K562 (cell line): Measurements from ENCODE around the gene MYL6B. TPM values are rescaled to one million over a fixed set of nuclear protein-coding genes. Genes with fewer than 3 reads are reported as not detected.
A peak's percentile ranks its signal among the peaks of the same experiment; 100 is the strongest.

Experiments used
- CBX3 ChIP-seq, 2 experiments: IDR thresholded peaks; 1 replicate in 1 of 2; 2 replicates in 1 of 2; pipeline ENCODE4 v1.6.1; 2012; ENCODE audit warnings: inconsistent platforms in 2 of 2, low read length in 2 of 2, borderline replicate concordance in 1 of 2, control low read depth in 1 of 2
- CREM ChIP-seq: IDR thresholded peaks from 2 replicates; pipeline ENCODE4 v1.6.1; 2014; ENCODE audit warnings: antibody characterized with exemption, low read depth
- DACH1 ChIP-seq: fragments of 450-650 bp; IDR thresholded peaks from 2 replicates; pipeline ENCODE4 v1.6.1; 2018; ENCODE audit not compliant: partially characterized antibody
- ELF4 ChIP-seq: fragments of 450-650 bp; formaldehyde crosslinking; IDR thresholded peaks from 2 replicates; pipeline ENCODE4 v1.4.0; 2022; ENCODE audit warnings: missing genetic modification characterization
- ERF ChIP-seq: fragments of 450-650 bp; formaldehyde crosslinking; IDR thresholded peaks from 2 replicates; pipeline ENCODE4 v1.4.0; 2020; ENCODE audit warnings: mild to moderate bottlenecking, mixed read lengths
- GABPA ChIP-seq: fragments of 200-800 bp; sonication (Bioruptor generic); conservative IDR thresholded peaks from 2 replicates; pipeline ENCODE4 v1.6.1; 2016; ENCODE audit warnings: low read depth, missing genetic modification characterization, missing compliant biosample characterization
- GATA2 ChIP-seq: sonication (generic); formaldehyde crosslinking; IDR thresholded peaks from 2 replicates; pipeline ENCODE4 v1.4.0; 2020; ENCODE audit warnings: mild to moderate bottlenecking, missing genetic modification reagents
- NCOR1 ChIP-seq: fragments of 450-650 bp; IDR thresholded peaks from 2 replicates; pipeline ENCODE4 v1.6.1; 2016; ENCODE audit warnings: mild to moderate bottlenecking, moderate library complexity
- NELFE ChIP-seq: IDR thresholded peaks from 2 replicates; pipeline ENCODE4 v1.6.1; 2011; ENCODE audit warnings: mild to moderate bottlenecking; ENCODE audit not compliant: insufficient read depth, insufficient read length
- NR1H2 ChIP-seq: sonication (generic); formaldehyde crosslinking; IDR thresholded peaks from 2 replicates; pipeline ENCODE4 v1.4.0; 2020; ENCODE audit warnings: mild to moderate bottlenecking, missing genetic modification reagents
- NRF1 ChIP-seq, 2 experiments: fragments of 450-650 bp; IDR thresholded peaks in 1 of 2; conservative IDR thresholded peaks in 1 of 2; 2 replicates each; pipeline ENCODE4 v1.6.1; 2014; ENCODE audit warnings: mild to moderate bottlenecking in 2 of 2
- POLR2AphosphoS2 ChIP-seq: IDR thresholded peaks from 2 replicates; pipeline ENCODE4 v1.6.1; 2012; ENCODE audit warnings: low read length, improper control_type of control experiment
- PTRF ChIP-seq: fragments of 450-650 bp; IDR thresholded peaks from 2 replicates; pipeline ENCODE4 v1.6.1; 2016; ENCODE audit warnings: mild to moderate bottlenecking, missing genetic modification characterization, missing compliant biosample characterization
- SIRT6 ChIP-seq: IDR thresholded peaks from one replicate; pipeline ENCODE4 v1.6.1; 2012; ENCODE audit warnings: low read depth, mild to moderate bottlenecking, control low read depth, inconsistent platforms, low read length, moderate library complexity
- SRSF7 ChIP-seq: fragments of 200-400 bp; formaldehyde crosslinking; optimal IDR thresholded peaks from 2 replicates; pipeline ENCODE3; 2017; ENCODE audit warnings: mild to moderate bottlenecking, low read depth, low read length
- ZC3H8 ChIP-seq: fragments of 450-650 bp; IDR thresholded peaks from 2 replicates; pipeline ENCODE4 v1.6.1; 2017
- ZKSCAN1 ChIP-seq: fragments of 150-350 bp; IDR thresholded peaks from 2 replicates; pipeline ENCODE4 v1.6.1; 2016; ENCODE audit warnings: low read depth, low read length
- ZSCAN32 ChIP-seq: fragments of 450-650 bp; formaldehyde crosslinking; IDR thresholded peaks from 2 replicates; pipeline ENCODE4 v1.4.0; 2020; ENCODE audit warnings: mild to moderate bottlenecking, moderate library complexity
- polyA plus RNA-seq, 8 experiments: library from polyadenylated mRNA; depleted of rRNA in 4 of 8; stranded (reverse) in 5 of 8; unstranded in 3 of 8; fragments of >200 nt; fragmentation: Nextera tagmentation in 2 of 8; fragmentation: Illumina TruSeq in 1 of 8; extraction: Ambion mirVana in 2 of 8; extraction: Trizol in 1 of 8; gene quantifications; 2 replicates each; pipeline versions ENCODE4 v1.2.1 to v1.2.3, GENCODE V29; 2011 to 2014; ENCODE audit warnings: inconsistent platforms in 1 of 8, missing spikeins in 1 of 8
- total RNA-seq, 7 experiments: library from RNA; depleted of rRNA in 6 of 7; stranded (reverse); fragments of >200 nt in 6 of 7; fragmentation: Illumina TruSeq in 2 of 7; extraction: Trizol in 2 of 7; gene quantifications; 2 replicates each; pipeline versions ENCODE4 v1.2.1 to v1.2.3, GENCODE V29; 2011 to 2021; ENCODE audit warnings: low replicate concordance in 1 of 7
- TF ChIP-seq, protein P1 (sequence below): fragments of 250-450 bp; sonication (Bioruptor Pico); IDR thresholded peaks from 2 replicates; pipeline ENCODE4 v1.5.0; 2021; ENCODE audit warnings: mild to moderate bottlenecking, borderline replicate concordance
- TF ChIP-seq, protein P2 (sequence below): fragments of 250-450 bp; sonication (Bioruptor Pico); IDR thresholded peaks from 2 replicates; pipeline ENCODE4 v1.5.0; 2020; ENCODE audit warnings: mild to moderate bottlenecking, borderline replicate concordance
- TF ChIP-seq, protein P3 (sequence below): fragments of 200-400 bp; formaldehyde crosslinking; IDR thresholded peaks from 2 replicates; pipeline ENCODE4 v1.6.1; 2017; ENCODE audit warnings: mild to moderate bottlenecking, low read depth, low read length, moderate library complexity
- TF ChIP-seq, protein P4 (sequence below): sonication (generic); formaldehyde crosslinking; IDR thresholded peaks from 2 replicates; pipeline ENCODE4 v1.8.0; 2022; ENCODE audit warnings: mild to moderate bottlenecking, low read depth, missing genetic modification reagents

Gene MYL6B
- total and polyA plus RNA-seq, 9 of the 15 experiments (the other 6 are each of a cell fraction or from before 2014, with no cell fraction given) = 42.8 to 77.3 (median 68.6) TPM

DNA sequence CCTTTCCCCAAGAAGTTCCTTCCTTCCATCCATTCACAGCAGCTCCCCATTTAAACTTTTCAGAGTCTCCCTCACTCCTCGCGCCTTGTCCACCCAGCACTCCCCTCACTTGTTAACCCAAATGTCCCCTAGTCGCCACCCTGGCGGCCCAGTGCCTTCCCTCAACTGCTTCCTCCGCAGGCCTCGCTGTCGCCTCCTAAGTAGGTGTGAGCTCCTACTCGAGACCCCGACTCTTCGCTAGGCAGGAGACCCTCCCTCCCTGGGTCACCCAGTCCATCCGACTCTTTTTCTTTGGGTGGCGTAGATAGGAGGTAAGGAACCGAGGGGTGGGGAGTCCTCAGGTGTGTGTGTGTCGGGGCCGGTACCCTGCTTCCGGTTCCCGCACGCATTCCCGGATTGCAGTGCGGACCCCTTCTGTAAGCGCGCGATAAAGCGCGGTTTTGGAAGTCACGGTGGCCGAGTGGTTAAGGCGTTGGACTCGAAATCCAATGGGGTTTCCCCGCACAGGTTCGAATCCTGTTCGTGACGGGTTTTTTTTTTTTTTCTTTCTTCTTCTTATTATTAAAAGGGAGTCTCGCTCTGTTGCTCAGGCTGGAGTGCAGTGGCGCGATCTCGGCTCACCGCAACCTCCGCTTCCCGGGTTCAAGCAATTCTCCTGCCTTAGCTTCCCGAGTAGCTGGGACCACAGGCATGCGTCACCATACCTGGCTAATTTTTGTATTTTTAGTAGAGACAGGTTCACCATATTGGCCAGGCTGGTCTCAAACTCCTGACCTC, 37.7 kb downstream of the MYL6B start (continued):
- TF ChIP-seq, protein P1, sequence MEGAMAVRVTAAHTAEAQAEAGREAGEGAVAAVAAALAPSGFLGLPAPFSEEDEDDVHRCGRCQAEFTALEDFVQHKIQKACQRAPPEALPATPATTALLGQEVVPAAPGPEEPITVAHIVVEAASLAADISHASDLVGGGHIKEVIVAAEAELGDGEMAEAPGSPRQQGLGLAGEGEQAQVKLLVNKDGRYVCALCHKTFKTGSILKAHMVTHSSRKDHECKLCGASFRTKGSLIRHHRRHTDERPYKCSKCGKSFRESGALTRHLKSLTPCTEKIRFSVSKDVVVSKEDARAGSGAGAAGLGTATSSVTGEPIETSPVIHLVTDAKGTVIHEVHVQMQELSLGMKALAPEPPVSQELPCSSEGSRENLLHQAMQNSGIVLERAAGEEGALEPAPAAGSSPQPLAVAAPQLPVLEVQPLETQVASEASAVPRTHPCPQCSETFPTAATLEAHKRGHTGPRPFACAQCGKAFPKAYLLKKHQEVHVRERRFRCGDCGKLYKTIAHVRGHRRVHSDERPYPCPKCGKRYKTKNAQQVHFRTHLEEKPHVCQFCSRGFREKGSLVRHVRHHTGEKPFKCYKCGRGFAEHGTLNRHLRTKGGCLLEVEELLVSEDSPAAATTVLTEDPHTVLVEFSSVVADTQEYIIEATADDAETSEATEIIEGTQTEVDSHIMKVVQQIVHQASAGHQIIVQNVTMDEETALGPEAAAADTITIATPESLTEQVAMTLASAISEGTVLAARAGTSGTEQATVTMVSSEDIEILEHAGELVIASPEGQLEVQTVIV (CRISPR knock-in tag) = no peak
- TF ChIP-seq CBX3 (IDR thresholded peaks at IDR 0.05; ENCODE audit: borderline replicate concordance in 1 of 2, low read length in 2 of 2) (no peak; a peak in 1 of 3 replicates), ZSCAN32 (CRISPR knock-in tag) (no peak), PTRF (tag) (no peak), ZC3H8 (no peak), NRF1 (conservative IDR thresholded peaks at IDR 0.05 in 1 of 2, IDR thresholded peaks at IDR 0.05 in 1 of 2) (peak; percentile 38 to 40), ERF (no peak), SIRT6 (no peak), CREM (peak; percentile 73), GATA2 (no peak), POLR2AphosphoS2 (no peak), ZKSCAN1 (no peak), NCOR1 (no peak), DACH1 (no peak), GABPA (tag) (peak; percentile 88), NR1H2 (no peak), SRSF7 (no peak), NELFE (no peak), ELF4 (CRISPR knock-in tag) (no peak)
- TF ChIP-seq, protein P2, sequence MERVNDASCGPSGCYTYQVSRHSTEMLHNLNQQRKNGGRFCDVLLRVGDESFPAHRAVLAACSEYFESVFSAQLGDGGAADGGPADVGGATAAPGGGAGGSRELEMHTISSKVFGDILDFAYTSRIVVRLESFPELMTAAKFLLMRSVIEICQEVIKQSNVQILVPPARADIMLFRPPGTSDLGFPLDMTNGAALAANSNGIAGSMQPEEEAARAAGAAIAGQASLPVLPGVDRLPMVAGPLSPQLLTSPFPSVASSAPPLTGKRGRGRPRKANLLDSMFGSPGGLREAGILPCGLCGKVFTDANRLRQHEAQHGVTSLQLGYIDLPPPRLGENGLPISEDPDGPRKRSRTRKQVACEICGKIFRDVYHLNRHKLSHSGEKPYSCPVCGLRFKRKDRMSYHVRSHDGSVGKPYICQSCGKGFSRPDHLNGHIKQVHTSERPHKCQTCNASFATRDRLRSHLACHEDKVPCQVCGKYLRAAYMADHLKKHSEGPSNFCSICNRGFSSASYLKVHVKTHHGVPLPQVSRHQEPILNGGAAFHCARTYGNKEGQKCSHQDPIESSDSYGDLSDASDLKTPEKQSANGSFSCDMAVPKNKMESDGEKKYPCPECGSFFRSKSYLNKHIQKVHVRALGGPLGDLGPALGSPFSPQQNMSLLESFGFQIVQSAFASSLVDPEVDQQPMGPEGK = no peak
- TF ChIP-seq, protein P3, sequence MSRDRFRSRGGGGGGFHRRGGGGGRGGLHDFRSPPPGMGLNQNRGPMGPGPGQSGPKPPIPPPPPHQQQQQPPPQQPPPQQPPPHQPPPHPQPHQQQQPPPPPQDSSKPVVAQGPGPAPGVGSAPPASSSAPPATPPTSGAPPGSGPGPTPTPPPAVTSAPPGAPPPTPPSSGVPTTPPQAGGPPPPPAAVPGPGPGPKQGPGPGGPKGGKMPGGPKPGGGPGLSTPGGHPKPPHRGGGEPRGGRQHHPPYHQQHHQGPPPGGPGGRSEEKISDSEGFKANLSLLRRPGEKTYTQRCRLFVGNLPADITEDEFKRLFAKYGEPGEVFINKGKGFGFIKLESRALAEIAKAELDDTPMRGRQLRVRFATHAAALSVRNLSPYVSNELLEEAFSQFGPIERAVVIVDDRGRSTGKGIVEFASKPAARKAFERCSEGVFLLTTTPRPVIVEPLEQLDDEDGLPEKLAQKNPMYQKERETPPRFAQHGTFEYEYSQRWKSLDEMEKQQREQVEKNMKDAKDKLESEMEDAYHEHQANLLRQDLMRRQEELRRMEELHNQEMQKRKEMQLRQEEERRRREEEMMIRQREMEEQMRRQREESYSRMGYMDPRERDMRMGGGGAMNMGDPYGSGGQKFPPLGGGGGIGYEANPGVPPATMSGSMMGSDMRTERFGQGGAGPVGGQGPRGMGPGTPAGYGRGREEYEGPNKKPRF = no peak
- TF ChIP-seq, protein P4, sequence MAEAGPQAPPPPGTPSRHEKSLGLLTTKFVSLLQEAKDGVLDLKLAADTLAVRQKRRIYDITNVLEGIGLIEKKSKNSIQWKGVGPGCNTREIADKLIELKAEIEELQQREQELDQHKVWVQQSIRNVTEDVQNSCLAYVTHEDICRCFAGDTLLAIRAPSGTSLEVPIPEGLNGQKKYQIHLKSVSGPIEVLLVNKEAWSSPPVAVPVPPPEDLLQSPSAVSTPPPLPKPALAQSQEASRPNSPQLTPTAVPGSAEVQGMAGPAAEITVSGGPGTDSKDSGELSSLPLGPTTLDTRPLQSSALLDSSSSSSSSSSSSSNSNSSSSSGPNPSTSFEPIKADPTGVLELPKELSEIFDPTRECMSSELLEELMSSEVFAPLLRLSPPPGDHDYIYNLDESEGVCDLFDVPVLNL (CRISPR knock-in tag) = no peak
